SK-MEL-5 (cell line): ENCODE measurements around the gene SLC12A8. TPM values are rescaled to one million over a fixed set of nuclear protein-coding genes. Genes with fewer than 3 reads are reported as not detected.

ENCODE experiments used
- DNase-seq: peaks from one replicate; pipeline ENCODE4 v3.0.0-alpha.2; 2016; ENCODE audit warnings: low read depth, low spot score
- in situ Hi-C: cut with HindIII; loops from 2 replicates; pipeline ENCODE4 v1.10.0; 2016; ENCODE audit warnings: low sequenced_read_pairs, high pct_unique_total_duplicates, low pct_unique_long_range_greater_than_20kb
- total RNA-seq: library from RNA; depleted of rRNA; stranded (reverse); fragments of >200 nt; shearing (Covaris generic); gene quantifications from 2 replicates; pipeline ENCODE4 v1.2.3, GENCODE V29; 2014

SLC12A8 gene
- total RNA-seq, 1 experiment from 2014 or later, result 0.69 TPM

GRCh38 chr3:125058529-125058928, 154.0 kb downstream of the SLC12A8 start:
- in situ Hi-C loops, result no loop called here
- DNase-seq, result no peak

DNA sequence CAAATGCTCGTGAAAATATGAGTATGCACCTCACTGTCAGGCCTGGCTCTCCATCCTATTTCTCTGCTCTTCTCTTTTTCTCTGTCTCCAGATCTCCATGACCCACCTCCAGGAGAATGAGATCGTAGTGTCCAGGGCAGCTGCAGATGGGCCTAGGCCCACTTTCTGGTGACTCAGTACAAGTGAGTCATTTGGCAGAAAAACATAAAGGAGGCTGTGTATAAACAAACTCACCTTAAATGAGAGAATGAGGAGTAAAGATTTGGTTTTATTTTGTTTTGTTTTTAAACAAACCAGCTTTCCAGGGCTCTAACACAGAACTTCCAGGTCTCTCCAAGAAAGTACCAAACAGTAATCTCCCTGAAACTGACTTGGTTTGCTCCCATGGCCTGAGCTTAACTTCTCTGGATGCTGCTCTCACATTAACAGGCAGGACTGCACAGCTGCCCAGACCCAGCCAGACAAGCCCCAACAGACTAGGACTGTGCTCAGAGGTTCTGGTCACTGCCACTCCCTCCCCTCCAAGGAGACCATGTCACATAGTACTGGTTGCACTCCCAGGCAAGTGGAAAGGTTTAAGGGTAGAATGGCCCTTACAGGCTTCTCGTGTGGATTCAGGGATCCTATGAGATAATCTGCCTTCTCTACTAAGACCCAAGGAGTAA, 155.2 kb downstream of the SLC12A8 start:
- DNase-seq, result no peak
- in situ Hi-C loops, result no loop called here

GRCh38 chr3:125055913-125056745, 156.4 kb downstream of the SLC12A8 start, which contains the start of gene HEG1:
HEG1 (minus strand) TSS chr3:125055997; CDS start chr3:125055890, 107 bp downstream.
- in situ Hi-C loops, result no loop called here

GRCh38 chr3:125055331-125055912, 157.1 kb downstream of the SLC12A8 start:
- in situ Hi-C loops, result no loop called here
- no peak for DNase-seq

More at GRCh38 chr3:125055913-125056745, 156.4 kb downstream of the SLC12A8 start, which contains the start of gene HEG1:
- peak; percentile 75 for DNase-seq

GRCh38 chr3:125054449-125055329, 157.9 kb downstream of the SLC12A8 start:
- peak; percentile 56 for DNase-seq
- in situ Hi-C loops, result no loop called here

DNA sequence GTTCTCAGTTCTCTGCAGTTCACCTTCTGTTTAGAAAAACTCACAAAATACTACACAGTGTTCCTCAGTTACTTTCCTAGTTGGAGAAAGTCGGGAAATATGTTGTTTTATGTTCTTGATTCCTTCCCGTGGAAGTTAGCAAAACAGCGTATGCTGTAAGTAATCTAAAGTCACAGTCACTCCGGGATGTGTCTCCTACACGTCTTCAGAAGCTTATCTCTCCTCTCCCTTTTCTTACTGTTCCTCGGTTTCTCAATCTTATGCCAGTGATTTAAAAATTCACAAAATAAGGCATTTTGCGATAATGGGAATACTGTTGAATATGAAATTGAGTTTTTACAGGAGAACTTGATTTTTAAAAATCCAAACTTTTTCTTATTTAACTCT, 158.5 kb downstream of the SLC12A8 start:
- in situ Hi-C loops, result no loop called here
- no peak for DNase-seq

GRCh38 chr3:125053304-125053699, 159.2 kb downstream of the SLC12A8 start:
- in situ Hi-C loops, result no loop called here
- DNase-seq, result no peak

DNA sequence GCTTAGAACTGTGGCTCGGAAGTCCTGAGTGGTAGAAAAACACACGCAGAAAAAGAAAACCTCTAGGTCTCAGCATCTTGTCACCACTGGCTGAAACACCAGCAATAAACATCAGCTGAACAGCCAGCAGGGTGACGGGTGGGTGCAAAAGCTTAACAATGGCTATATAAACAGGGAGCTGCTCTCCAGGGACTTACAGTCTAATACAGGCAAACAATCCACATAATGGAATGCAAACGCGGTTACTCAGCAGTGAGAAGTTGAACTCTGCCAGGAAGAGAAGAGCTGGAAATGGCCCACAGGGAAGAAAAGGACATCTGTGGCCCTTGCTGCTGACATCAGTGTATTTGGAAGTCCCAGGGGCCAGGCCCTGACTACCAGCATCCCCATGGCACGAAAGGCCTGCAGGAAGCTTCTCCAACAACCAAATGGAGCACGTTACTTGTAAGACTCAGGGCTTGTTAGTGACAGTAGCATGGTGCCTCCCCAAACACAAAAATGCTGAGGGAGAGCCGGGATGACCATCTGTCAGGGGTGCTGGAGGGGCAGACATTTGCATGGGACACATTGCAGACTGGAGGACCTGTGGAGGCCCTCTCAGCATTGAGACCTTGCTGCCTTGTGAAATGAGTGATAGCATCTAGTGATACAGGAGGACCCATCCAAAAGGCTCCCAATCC, 159.8 kb downstream of the SLC12A8 start:
- DNase-seq, result peak; percentile 15
- in situ Hi-C loops, result no loop called here

GRCh38 chr3:125051715-125052581, 160.6 kb downstream of the SLC12A8 start:
- DNase-seq, result no peak
- in situ Hi-C loops, result no loop called here

DNA sequence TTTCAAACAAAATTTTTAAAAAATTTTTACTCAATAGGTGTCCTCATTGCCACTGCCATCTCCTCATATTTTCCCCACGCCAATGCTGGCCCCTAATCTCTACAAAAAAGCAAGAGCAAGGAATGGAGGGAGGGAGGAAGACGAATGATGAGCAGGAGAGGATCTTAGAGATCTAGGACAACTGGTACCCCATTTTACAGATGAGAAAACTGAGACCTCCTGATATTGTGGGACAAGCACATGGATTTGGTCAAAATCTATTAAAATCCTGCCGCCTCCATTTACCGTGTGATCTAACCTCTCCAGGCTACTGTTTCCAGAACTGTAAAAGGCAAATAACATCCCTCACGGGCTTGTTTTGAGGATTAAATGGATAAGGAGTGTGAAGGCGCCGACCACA, 161.3 kb downstream of the SLC12A8 start:
- in situ Hi-C loops, result no loop called here
- DNase-seq, result no peak

DNA sequence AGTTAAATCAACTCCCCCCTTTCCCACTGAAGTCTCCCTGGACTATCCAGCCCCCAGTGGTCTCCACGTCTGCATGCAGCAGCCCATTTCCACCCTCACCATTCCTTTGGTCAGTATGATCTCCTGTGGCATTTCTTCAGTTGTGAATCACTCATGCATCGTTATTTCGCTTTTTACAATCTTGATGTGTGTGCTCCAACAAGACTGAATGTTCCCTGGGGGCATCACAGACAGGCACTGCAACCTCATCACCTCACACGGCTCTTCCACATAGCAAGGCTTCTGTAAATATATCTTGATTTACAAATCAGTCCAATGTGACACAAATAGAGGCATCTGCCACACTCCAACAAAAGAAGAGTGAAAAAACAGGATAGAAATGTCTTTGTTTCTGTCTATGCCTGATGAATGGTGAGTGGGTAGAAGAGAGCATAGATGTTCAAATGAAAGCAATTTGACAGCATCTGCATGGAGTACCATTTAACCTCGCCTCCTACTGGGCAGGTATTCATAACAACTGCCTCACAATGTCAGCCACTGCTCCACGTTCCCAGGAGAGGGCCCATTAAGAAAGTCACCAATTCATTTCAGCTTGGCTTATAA, 162.0 kb downstream of the SLC12A8 start:
- no peak for DNase-seq
- in situ Hi-C loops, result no loop called here

- in situ Hi-C loops, result no loop called here
- no peak for DNase-seq
Measured at GRCh38 chr3:125048282-125048681, 164.3 kb downstream of the SLC12A8 start.

DNA sequence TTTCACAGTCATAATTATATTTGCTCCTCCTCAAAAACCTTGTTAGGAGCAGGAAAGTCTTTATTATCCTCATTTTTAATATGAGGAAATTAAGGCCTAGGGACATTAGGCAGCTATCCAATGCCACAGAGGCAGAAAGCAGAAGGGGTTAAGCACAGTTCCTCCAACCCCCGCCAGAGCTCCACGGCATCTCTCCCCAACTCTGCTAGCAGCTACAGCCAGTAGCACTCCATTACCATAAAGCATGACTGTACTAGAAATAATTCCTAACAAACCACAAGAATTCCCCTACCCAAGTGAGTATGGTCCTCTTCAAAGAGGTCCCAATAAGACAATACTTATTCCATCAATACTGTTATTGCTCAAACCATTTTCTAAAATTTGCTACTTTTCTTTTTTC, 166.6 kb downstream of the SLC12A8 start:
- in situ Hi-C loops, result no loop called here
- peak; percentile 36 for DNase-seq

DNA sequence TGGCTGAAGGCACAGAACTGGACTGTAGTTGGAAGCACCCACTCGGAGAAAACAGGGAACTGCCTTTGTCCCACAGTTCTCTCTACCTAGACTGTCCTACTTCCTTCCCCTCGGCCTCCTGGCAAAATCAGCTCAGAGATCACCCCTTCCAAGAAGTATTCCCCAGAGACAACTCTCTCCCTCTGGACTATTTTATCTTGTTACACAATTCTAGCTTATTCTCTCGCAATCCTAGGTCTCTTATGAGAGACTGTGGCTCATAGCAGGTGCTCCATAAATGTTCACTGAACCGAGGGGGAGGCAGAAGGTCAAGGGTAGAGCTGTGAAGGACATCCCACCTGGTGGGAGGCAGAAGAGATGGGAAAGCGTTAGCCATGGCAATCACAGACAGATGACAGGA, 167.4 kb downstream of the SLC12A8 start:
- DNase-seq, result no peak
- in situ Hi-C loops, result no loop called here

DNA sequence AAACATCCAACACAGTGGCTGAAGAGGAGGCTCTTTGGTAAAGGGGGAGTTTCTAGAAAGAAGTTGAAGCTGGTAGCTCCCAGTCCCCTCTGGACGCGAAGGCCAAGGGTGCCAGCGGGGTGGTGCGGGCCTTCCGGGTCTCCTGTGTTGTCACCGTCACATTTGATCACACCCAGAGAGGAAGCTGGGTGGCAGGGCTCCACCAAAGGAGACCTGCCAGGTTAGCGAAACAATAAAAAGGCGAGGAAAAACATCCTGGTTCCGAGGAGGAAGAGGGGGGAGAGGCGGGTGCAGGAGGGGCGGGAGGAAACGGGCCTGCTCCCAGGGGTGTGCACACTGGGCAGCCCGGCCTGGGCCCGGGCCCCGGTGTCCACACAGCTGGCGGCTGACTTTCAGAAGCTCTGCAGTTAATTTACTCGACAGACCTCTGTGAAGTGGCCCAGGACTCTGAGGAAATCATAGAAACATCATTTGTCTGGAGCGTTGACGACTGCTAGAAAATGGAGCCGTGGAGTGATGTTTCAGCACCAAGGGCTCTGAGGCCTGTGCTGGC, 168.9 kb downstream of the SLC12A8 start:
- in situ Hi-C loops, result no loop called here
- no peak for DNase-seq
